ENCODE data around the gene ALKBH6. TPM values are rescaled to one million over a fixed set of nuclear protein-coding genes. Genes with fewer than 3 reads are reported as not detected.

ALKBH6 gene
- total RNA-seq, 4 donors from 2014 or later: 21.1 to 33.2 (median 24.9) TPM

GRCh38 chr19:36049080-36049698 lies 35.2 kb upstream of the ALKBH6 start:
- H3K9me3 ChIP-seq: no peaks in the 10 kb centered on the region
- TF ChIP-seq EP300 (IDR thresholded peaks at IDR 0.05) (no peak), POLR2A (IDR thresholded peaks at IDR 0.05) (no peak), CTCF (IDR thresholded peaks at IDR 0.05) (no peak), POLR2AphosphoS5 (IDR thresholded peaks at IDR 0.05) (no peak)
- no peak for DNase-seq (ENCODE audit: low spot score in 2 of 2)
- H3K27ac ChIP-seq: no peak overlapping the region
- 73% methylated on average over 4 of the region's 4 CpGs for whole genome bisulfite sequencing
- no peaks in the 10 kb centered on the region for H3K4me1 ChIP-seq
- no peaks in the 10 kb centered on the region for H3K36me3 ChIP-seq
- H3K4me3 ChIP-seq: no peak overlapping the region
- H3K27me3 ChIP-seq: no peaks in the 10 kb centered on the region

- no peak for DNase-seq (ENCODE audit: low spot score in 2 of 2)
- no peaks in the 10 kb centered on the region for H3K9me3 ChIP-seq
- no peaks in the 10 kb centered on the region for H3K36me3 ChIP-seq
- H3K4me3 ChIP-seq: no peak overlapping the region
- TF ChIP-seq EP300 (IDR thresholded peaks at IDR 0.05): no peak
- TF ChIP-seq CTCF (IDR thresholded peaks at IDR 0.05): no peak
- no peak for TF ChIP-seq POLR2AphosphoS5 (IDR thresholded peaks at IDR 0.05)
- no peak for TF ChIP-seq POLR2A (IDR thresholded peaks at IDR 0.05)
- no peaks in the 10 kb centered on the region for H3K27me3 ChIP-seq
- no peak overlapping the region for H3K27ac ChIP-seq
- H3K4me1 ChIP-seq: no peaks in the 10 kb centered on the region
Measured at GRCh38 chr19:36047835-36048234, 33.8 kb upstream of the ALKBH6 start.

- TF ChIP-seq POLR2AphosphoS5 (IDR thresholded peaks at IDR 0.05) (no peak), POLR2A (IDR thresholded peaks at IDR 0.05) (no peak), CTCF (IDR thresholded peaks at IDR 0.05) (no peak), EP300 (IDR thresholded peaks at IDR 0.05) (no peak)
- no peaks in the 10 kb centered on the region for H3K4me1 ChIP-seq
- H3K27me3 ChIP-seq: no peaks in the 10 kb centered on the region
- WGBS: 80% methylated on average over 5 of the region's 5 CpGs
- no peaks in the 10 kb centered on the region for H3K9me3 ChIP-seq
- H3K4me3 ChIP-seq: no peak overlapping the region
- no peak overlapping the region for H3K27ac ChIP-seq
- H3K36me3 ChIP-seq: no peaks in the 10 kb centered on the region
- no peak for DNase-seq (ENCODE audit: low spot score in 2 of 2)
Measured at GRCh38 chr19:36046443-36047050, 32.5 kb upstream of the ALKBH6 start.

- WGBS: 98% methylated on average over 2 of the region's 2 CpGs
- H3K27ac ChIP-seq: no peak overlapping the region
Measured at GRCh38 chr19:36043952-36044351, 29.9 kb upstream of the ALKBH6 start.

More at GRCh38 chr19:36043952-36044351, 29.9 kb upstream of the ALKBH6 start:
- Histone ChIP-seq H3K36me3 (peaks cover 4% of the 10 kb centered on the region), H3K4me1 (no peaks in the 10 kb centered on the region), H3K27me3 (no peaks in the 10 kb centered on the region), H3K9me3 (no peaks in the 10 kb centered on the region), H3K4me3 (no peak overlapping the region)
- TF ChIP-seq EP300 (IDR thresholded peaks at IDR 0.05): no peak
- TF ChIP-seq POLR2A (IDR thresholded peaks at IDR 0.05): no peak
- no peak for TF ChIP-seq POLR2AphosphoS5 (IDR thresholded peaks at IDR 0.05)
- no peak for TF ChIP-seq CTCF (IDR thresholded peaks at IDR 0.05)
- no peak for DNase-seq (ENCODE audit: low spot score in 2 of 2)
